Rectal smooth muscle tissue (tissue), 1 donor: ENCODE data around the gene ITIH1.

Source experiments
- H3K27ac ChIP-seq: one replicate; pipeline ENCODE4 v1.7.0; 2013; ENCODE audit warnings: low read depth, low read length, inconsistent platforms
- H3K27me3 ChIP-seq: one replicate; pipeline ENCODE4 v1.7.0; 2013; ENCODE audit warnings: low read length; ENCODE audit not compliant: control insufficient read depth, insufficient read depth
- H3K36me3 ChIP-seq: one replicate; pipeline ENCODE4 v1.7.0; 2013; ENCODE audit warnings: low read length; ENCODE audit not compliant: control insufficient read depth, insufficient read depth
- H3K4me1 ChIP-seq: one replicate; pipeline ENCODE4 v1.7.0; 2013; ENCODE audit warnings: low read length; ENCODE audit not compliant: control insufficient read depth, insufficient read depth
- H3K4me3 ChIP-seq: one replicate; pipeline ENCODE4 v1.7.0; 2013; ENCODE audit warnings: low read length
- H3K9ac ChIP-seq: one replicate; pipeline ENCODE4 v1.7.0; 2013; ENCODE audit warnings: low read length

Gene ITIH1

DNA sequence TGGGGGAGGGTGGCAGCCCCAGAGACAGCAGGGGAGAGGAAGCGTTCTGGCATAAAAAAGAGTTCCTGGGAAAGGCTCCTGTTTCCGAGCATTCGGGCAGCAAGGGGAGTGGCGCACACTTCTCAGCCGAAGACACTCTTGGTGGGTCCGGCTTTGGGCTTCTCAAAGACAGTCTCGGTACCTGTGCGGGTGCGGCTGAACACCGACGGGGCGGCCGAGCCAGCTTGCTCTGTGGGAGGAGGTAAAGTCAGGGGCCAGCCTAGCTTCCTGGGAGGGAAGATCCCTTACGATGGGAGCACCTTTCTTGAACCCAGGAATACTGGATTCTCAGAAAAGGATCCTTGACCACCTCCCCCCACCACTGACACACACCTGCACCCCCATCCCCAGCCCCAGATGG, 55.8 kb downstream of the ITIH1 start:
- Histone ChIP-seq H3K9ac (no peak overlapping the region), H3K36me3 (no peaks in the 10 kb centered on the region), H3K4me1 (peaks cover 9% of the 10 kb centered on the region), H3K27ac (no peak overlapping the region), H3K27me3 (no peaks in the 10 kb centered on the region), H3K4me3 (no peak overlapping the region)

- Histone ChIP-seq H3K36me3 (peaks cover 3% of the 10 kb centered on the region), H3K4me3 (no peak within 1 kb of the TSS), H3K27ac (peak within 1 kb of the TSS; percentile 10), H3K4me1 (peaks cover 9% of the 10 kb centered on the region), H3K27me3 (no peaks in the 10 kb centered on the region), H3K9ac (no peak within 1 kb of the TSS)
These were observed 57.6 kb downstream of the ITIH1 start, which contains the start of gene MUSTN1 for GRCh38 chr3:52834871-52835501. TSS of gene MUSTN1 (minus strand) at chr3:52835019. CDS start at chr3:52834948, 71 bp downstream.

DNA sequence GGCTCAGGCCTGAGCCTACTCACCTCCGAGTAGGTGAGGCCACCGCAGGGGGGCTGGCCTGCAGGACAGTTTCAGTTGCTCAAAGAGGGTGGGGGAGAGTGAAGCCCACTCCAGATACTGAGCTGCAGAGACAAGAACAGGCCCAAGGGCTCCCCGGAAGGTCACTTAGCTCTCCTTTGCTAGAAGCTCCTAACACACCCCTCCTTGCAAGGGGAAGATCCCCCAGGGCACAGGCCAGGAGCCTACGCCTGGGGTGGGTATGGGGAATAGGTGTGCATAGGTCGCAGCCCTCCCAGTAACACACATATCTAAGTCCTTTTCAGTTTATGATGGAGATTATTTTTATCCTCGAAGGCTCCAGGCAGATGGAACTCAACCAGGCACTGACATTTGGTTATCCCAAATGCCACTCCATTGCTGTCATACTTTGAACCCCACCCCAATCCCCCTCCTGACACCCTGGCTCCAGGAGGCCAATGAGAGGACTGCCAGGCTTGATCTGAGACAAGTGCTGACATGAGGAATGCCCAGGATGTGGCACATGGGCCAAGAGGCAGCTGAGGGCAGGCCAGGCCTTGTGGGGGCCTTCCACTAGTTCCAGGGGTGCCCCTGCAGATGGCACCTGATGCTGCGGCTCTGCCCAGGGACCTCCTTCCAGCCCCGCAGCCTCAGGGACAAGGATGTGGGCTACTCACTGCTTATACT, 58.5 kb downstream of the ITIH1 start:
- Histone ChIP-seq H3K4me1 (peaks cover 9% of the 10 kb centered on the region), H3K4me3 (no peak overlapping the region), H3K9ac (no peak overlapping the region), H3K36me3 (peaks cover 3% of the 10 kb centered on the region), H3K27me3 (no peaks in the 10 kb centered on the region), H3K27ac (no peak overlapping the region)

- Histone ChIP-seq H3K27ac (no peak overlapping the region), H3K4me1 (peaks cover 7% of the 10 kb centered on the region), H3K27me3 (no peaks in the 10 kb centered on the region), H3K9ac (no peak overlapping the region), H3K36me3 (peaks cover 5% of the 10 kb centered on the region), H3K4me3 (no peak overlapping the region)
These were observed 59.1 kb downstream of the ITIH1 start for GRCh38 chr3:52836471-52836845.

DNA sequence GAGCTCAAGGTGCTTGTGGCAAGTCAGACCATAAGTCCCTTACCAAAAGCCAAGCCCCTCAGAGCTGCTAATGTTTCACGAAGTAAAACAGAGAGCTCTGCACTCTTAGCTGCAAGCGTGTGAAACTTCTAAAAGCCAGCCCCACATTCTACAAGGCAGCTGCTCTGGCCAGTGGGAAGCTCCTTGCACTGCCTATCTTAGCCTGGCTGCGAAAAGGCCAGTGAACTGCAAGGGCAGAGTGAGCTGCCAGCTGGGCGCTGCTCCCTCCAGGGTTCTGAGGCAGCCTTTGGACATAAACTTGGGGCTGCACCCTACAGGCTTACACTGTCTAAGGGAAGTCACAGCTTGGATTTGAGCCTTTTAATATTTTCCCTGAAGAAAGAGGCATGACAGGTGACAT, 59.6 kb downstream of the ITIH1 start:
- Histone ChIP-seq H3K27ac (no peak overlapping the region), H3K36me3 (peaks cover 9% of the 10 kb centered on the region), H3K4me1 (peaks cover 3% of the 10 kb centered on the region), H3K9ac (no peak overlapping the region), H3K4me3 (no peak overlapping the region), H3K27me3 (no peaks in the 10 kb centered on the region)

DNA sequence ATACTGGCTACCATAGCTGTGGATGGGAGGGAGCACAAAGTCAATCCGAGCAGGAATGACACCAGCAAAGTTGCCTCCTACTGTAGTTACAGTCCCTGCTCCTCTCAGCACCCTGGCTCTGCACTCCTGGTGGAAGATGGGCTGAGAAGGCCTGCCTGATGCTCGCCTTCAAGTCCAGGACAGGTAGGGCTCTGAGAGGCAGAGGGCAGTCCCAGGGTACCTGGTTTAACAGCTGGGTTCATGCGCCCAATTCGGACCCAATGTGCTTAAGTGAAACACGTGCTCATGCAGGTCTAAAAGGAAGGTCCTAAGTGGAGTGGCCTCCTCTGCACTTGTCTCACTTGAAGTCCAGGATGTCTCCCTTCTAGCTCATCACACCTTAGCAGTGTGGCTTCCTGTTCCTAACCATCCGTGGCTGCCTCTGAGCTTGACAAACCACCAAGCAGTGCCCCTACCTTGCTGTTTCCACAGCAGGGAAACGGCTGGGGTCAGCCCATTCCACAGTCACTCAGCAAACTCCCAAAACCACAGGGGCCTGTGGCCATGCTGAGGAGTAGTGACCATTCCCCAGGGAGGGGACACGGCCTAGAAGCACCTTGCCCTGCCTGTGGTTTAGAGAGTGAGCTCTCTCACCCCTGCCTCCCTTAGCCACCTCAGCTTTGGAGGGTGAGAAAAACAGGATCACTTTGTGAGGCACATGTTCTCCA, 61.3 kb downstream of the ITIH1 start:
- peaks cover 9% of the 10 kb centered on the region for H3K36me3 ChIP-seq
- H3K27me3 ChIP-seq, result no peaks in the 10 kb centered on the region
- H3K9ac ChIP-seq, result no peak overlapping the region
- H3K27ac ChIP-seq, result no peak overlapping the region
- peaks cover 3% of the 10 kb centered on the region for H3K4me1 ChIP-seq
- no peak overlapping the region for H3K4me3 ChIP-seq

GRCh38 chr3:52839268-52839575, 61.8 kb downstream of the ITIH1 start:
- Histone ChIP-seq H3K36me3 (peaks cover 9% of the 10 kb centered on the region), H3K27ac (no peak overlapping the region), H3K4me3 (no peak overlapping the region), H3K4me1 (peaks cover 5% of the 10 kb centered on the region), H3K27me3 (no peaks in the 10 kb centered on the region), H3K9ac (no peak overlapping the region)

GRCh38 chr3:52839892-52840545, 62.6 kb downstream of the ITIH1 start:
- H3K27ac ChIP-seq, result no peak overlapping the region
- no peak overlapping the region for H3K4me3 ChIP-seq
- peaks cover 9% of the 10 kb centered on the region for H3K4me1 ChIP-seq
- H3K9ac ChIP-seq, result no peak overlapping the region
- H3K36me3 ChIP-seq, result peaks cover 9% of the 10 kb centered on the region
- H3K27me3 ChIP-seq, result no peaks in the 10 kb centered on the region

DNA sequence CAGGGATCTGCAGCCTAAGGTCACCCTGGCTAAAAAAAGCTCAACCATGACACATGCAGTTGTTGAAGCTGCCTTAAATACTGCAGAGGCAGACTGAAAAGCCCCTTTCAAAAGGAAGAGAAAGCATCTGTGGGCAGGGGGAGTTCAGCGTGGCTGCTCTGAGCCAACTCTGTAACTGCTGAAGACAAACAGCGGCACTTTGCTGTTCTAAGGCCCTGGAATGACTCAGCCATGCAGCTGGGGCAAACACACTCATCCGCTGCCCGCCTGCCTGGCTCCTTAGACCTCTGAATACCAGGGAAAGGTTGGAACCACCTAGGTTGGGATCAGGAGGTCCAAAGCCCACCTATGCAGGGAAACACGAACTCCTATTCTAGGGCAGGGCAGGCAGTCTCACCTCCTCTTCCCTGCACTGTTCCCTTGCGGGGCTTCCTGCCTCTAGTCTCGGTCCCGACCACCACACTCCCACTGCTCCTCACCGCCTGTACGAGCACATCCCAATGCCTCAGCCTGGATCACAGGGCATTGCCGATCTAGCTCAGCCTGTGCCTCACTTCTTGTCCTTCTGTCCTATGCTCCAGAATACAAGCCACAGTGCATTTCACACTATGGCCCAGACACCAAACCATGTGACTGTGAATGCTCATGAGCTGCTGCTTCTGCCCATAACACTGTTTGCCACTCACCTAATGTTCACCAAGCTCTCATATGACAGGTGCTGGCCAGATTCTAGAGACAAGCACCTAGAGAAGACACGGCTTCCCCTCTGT, 64.0 kb downstream of the ITIH1 start:
- Histone ChIP-seq H3K4me1 (peaks cover 10% of the 10 kb centered on the region), H3K4me3 (no peak overlapping the region), H3K27me3 (no peaks in the 10 kb centered on the region), H3K27ac (no peak overlapping the region), H3K9ac (no peak overlapping the region), H3K36me3 (peaks cover 9% of the 10 kb centered on the region)
